HEK293 (cell line): Measurements from ENCODE around the gene MYLK.
"Not testable (repeated sequence)": the region's sequence is repeated elsewhere in the genome, so short reads cannot be mapped to it uniquely, and the experiment has no call there.

Source experiments
- CTCF ChIA-PET: fragments of 350-600 bp; formaldehyde crosslinking; extraction: SDS; loops from one replicate; lab custom pipeline; 2021; ENCODE audit warnings: antibody characterized with exemption; lab: Yijun Ruan, JAX
- POLR2A ChIA-PET: fragments of 300-600 bp; formaldehyde crosslinking; extraction: SDS; loops from one replicate; lab custom pipeline; 2020; ENCODE audit warnings: antibody characterized with exemption, inconsistent platforms; lab: Yijun Ruan, JAX
- H3K27ac ChIP-seq: fragments of 200-500 bp; sonication (Bioruptor generic); 2 replicates; pipeline ENCODE4 v1.5.1; 2014; ENCODE audit warnings: low read depth, low read length, control low read depth, inconsistent platforms; ENCODE audit errors: extremely low read depth
- H3K36me3 ChIP-seq, 2 experiments: fragments of 200-500 bp in 1 of 2; sonication (Bioruptor generic) in 1 of 2; 1 replicate in 1 of 2; 2 replicates in 1 of 2; pipeline ENCODE4 v1.5.1; 2014 to 2017; ENCODE audit warnings: inconsistent platforms in 2 of 2, low read length in 2 of 2; ENCODE audit not compliant: control insufficient read depth in 2 of 2, insufficient read depth in 1 of 2
- H3K4me1 ChIP-seq: fragments of 200-500 bp; sonication (Bioruptor generic); 2 replicates; pipeline ENCODE4 v1.5.1; 2014; ENCODE audit warnings: mild to moderate bottlenecking, low read length, inconsistent platforms; ENCODE audit not compliant: control insufficient read depth, insufficient read depth
- H3K4me3 ChIP-seq: 2 replicates; pipeline ENCODE4 v1.5.1; 2011; ENCODE audit warnings: low read depth, mild to moderate bottlenecking, control low read depth, low read length, moderate library complexity
- H3K9me3 ChIP-seq: fragments of 200-500 bp; sonication (Bioruptor generic); 2 replicates; pipeline ENCODE4 v1.5.1; 2014; ENCODE audit warnings: low read depth, low read length, inconsistent platforms; ENCODE audit not compliant: control insufficient read depth, insufficient read depth
- BCL11B ChIP-seq: fragments of 450-650 bp; formaldehyde crosslinking; IDR thresholded peaks from 2 replicates; pipeline ENCODE4 v1.5.1; 2016; ENCODE audit warnings: low read depth, missing biosample characterization, missing genetic modification characterization
- HOXD13 ChIP-seq: sonication (generic); formaldehyde crosslinking; IDR thresholded peaks from 2 replicates; pipeline ENCODE4 v1.8.0; 2022; ENCODE audit warnings: missing genetic modification reagents, borderline replicate concordance
- KLF9 ChIP-seq: fragments of 450-650 bp; formaldehyde crosslinking; IDR thresholded peaks from 2 replicates; pipeline ENCODE4 v1.5.1; 2016; ENCODE audit warnings: missing biosample characterization, missing genetic modification characterization, low read depth
- SETDB1 ChIP-seq: IDR thresholded peaks from one replicate; pipeline ENCODE4 v1.6.1; 2017; ENCODE audit warnings: mild to moderate bottlenecking, low read length, moderate library complexity, mixed read lengths; ENCODE audit not compliant: insufficient read length
- TRIM28 ChIP-seq: IDR thresholded peaks from 2 replicates; pipeline ENCODE4 v1.6.1; 2011; ENCODE audit warnings: low read length, control low read depth, borderline replicate concordance
- YY2 ChIP-seq: fragments of 450-650 bp; formaldehyde crosslinking; IDR thresholded peaks from 2 replicates; pipeline ENCODE4 v1.5.1; 2016; ENCODE audit warnings: missing biosample characterization, missing genetic modification characterization
- ZFP37 ChIP-seq: fragments of 450-650 bp; formaldehyde crosslinking; IDR thresholded peaks from 2 replicates; pipeline ENCODE4 v1.5.1; 2016; ENCODE audit warnings: missing biosample characterization, missing genetic modification characterization
- ZNF214 ChIP-seq: fragments of 450-650 bp; formaldehyde crosslinking; IDR thresholded peaks from 2 replicates; pipeline ENCODE4 v1.5.1; 2017; ENCODE audit warnings: missing biosample characterization, mild to moderate bottlenecking, missing genetic modification characterization, borderline replicate concordance
- ZNF266 ChIP-seq: fragments of 450-650 bp; formaldehyde crosslinking; IDR thresholded peaks from 2 replicates; pipeline ENCODE4 v1.5.1; 2016; ENCODE audit warnings: missing biosample characterization, missing genetic modification characterization, low read depth
- ZNF571 ChIP-seq: fragments of 450-650 bp; formaldehyde crosslinking; IDR thresholded peaks from 2 replicates; pipeline ENCODE4 v1.5.0; 2017; ENCODE audit warnings: missing biosample characterization, missing genetic modification characterization
- ZNF585B ChIP-seq: fragments of 450-650 bp; formaldehyde crosslinking; IDR thresholded peaks from 2 replicates; pipeline ENCODE4 v1.5.1; 2016; ENCODE audit warnings: missing biosample characterization, missing genetic modification characterization
- ZNF600 ChIP-seq: fragments of 450-650 bp; formaldehyde crosslinking; IDR thresholded peaks from 2 replicates; pipeline ENCODE4 v1.5.1; 2016; ENCODE audit warnings: missing biosample characterization, missing genetic modification characterization
- ZNF677 ChIP-seq: fragments of 450-650 bp; IDR thresholded peaks from 2 replicates; pipeline ENCODE4 v1.5.0; 2018; ENCODE audit warnings: missing biosample characterization, mild to moderate bottlenecking, missing genetic modification characterization, moderate library complexity
- ZNF777 ChIP-seq: fragments of 450-650 bp; formaldehyde crosslinking; IDR thresholded peaks from 2 replicates; pipeline ENCODE4 v1.5.1; 2017; ENCODE audit warnings: missing biosample characterization, missing genetic modification characterization, borderline replicate concordance
- TF ChIP-seq, protein P1 (sequence below): fragments of 450-650 bp; formaldehyde crosslinking; IDR thresholded peaks from 2 replicates; pipeline ENCODE4 v1.5.1; 2016; ENCODE audit warnings: missing biosample characterization, missing genetic modification characterization, borderline replicate concordance

Gene MYLK

GRCh38 chr3:123899300-123899865 lies 15.3 kb upstream of the MYLK start (continued):
- TF ChIP-seq ZNF266 (tag by site-specific recombination) (no peak), HOXD13 (no peak), ZNF777 (tag by site-specific recombination) (no peak), ZFP37 (no peak)

GRCh38 chr3:123893012-123893411 lies 8.9 kb upstream of the MYLK start:
- POLR2A ChIA-PET, result no interaction called here
- H3K36me3 ChIP-seq, result no peaks in the 10 kb centered on the region
- TF ChIP-seq ZNF214 (tag by site-specific recombination) (no peak), YY2 (tag by site-specific recombination) (no peak)
- TF ChIP-seq, all 188 proteins: peak for 0
- H3K27ac ChIP-seq, result no peak overlapping the region
- H3K4me3 ChIP-seq, result no peak overlapping the region
- CTCF ChIA-PET, result interaction anchor here (0.8 kb wide), 1 partner anchor 169 kb away, joined by 3 read pairs; no protein-coding TSS in a partner anchor
- H3K4me1 ChIP-seq, result no peaks in the 10 kb centered on the region
- H3K9me3 ChIP-seq, result no peaks in the 10 kb centered on the region

- Histone ChIP-seq H3K36me3 (no peaks in the 10 kb centered on the region), H3K9me3 (no peaks in the 10 kb centered on the region), H3K4me3 (no peak overlapping the region), H3K27ac (no peak overlapping the region), H3K4me1 (no peaks in the 10 kb centered on the region)
- TF ChIP-seq ZNF571 (tag by site-specific recombination), result no peak
- TF ChIP-seq SETDB1, result peak; percentile 83
- TF ChIP-seq ZNF585B (tag by site-specific recombination), result peak; percentile 90
- no peak for TF ChIP-seq ZNF600 (tag by site-specific recombination)
- TF ChIP-seq BCL11B (tag by site-specific recombination), result no peak
- no peak for TF ChIP-seq KLF9
- TF ChIP-seq, protein P1, sequence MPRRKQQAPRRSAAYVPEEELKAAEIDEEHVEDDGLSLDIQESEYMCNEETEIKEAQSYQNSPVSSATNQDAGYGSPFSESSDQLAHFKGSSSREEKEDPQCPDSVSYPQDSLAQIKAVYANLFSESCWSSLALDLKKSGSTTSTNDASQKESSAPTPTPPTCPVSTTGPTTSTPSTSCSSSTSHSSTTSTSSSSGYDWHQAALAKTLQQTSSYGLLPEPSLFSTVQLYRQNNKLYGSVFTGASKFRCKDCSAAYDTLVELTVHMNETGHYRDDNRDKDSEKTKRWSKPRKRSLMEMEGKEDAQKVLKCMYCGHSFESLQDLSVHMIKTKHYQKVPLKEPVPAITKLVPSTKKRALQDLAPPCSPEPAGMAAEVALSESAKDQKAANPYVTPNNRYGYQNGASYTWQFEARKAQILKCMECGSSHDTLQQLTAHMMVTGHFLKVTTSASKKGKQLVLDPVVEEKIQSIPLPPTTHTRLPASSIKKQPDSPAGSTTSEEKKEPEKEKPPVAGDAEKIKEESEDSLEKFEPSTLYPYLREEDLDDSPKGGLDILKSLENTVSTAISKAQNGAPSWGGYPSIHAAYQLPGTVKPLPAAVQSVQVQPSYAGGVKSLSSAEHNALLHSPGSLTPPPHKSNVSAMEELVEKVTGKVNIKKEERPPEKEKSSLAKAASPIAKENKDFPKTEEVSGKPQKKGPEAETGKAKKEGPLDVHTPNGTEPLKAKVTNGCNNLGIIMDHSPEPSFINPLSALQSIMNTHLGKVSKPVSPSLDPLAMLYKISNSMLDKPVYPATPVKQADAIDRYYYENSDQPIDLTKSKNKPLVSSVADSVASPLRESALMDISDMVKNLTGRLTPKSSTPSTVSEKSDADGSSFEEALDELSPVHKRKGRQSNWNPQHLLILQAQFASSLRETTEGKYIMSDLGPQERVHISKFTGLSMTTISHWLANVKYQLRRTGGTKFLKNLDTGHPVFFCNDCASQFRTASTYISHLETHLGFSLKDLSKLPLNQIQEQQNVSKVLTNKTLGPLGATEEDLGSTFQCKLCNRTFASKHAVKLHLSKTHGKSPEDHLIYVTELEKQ (tag by site-specific recombination), result no peak
- TF ChIP-seq ZNF677 (tag by site-specific recombination), result no peak
- peak; percentile 59; the same call in 1 of the 2 replicates for TF ChIP-seq TRIM28
- POLR2A ChIA-PET, result no interaction called here
- CTCF ChIA-PET, result no interaction called here
Observed at GRCh38 chr3:123892195-123892594, 8.1 kb upstream of the MYLK start.

DNA sequence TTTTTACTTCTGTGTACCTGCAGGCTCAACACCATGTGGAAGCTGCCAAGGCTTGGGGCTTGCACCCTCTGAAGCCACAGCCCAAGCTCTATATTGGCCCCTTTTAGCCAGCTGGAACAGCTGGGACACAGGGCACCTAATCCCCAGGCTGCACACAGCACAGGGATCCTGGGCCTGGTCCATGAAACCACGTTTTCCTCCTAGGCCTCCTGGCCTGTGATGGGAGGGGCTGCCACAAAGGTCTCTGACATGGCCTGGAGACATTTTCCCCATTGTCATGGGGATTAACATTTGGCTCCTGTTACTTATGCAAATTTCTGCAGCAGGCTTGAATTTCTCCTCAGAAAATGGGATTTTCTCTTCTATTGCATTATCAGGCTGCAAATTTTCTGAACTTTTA lies 6.9 kb upstream of the MYLK start:
- POLR2A ChIA-PET, result not testable (repeated sequence)
- peak; percentile 8; the same call in 1 of the 2 replicates for TF ChIP-seq ZNF585B (tag by site-specific recombination)

DNA sequence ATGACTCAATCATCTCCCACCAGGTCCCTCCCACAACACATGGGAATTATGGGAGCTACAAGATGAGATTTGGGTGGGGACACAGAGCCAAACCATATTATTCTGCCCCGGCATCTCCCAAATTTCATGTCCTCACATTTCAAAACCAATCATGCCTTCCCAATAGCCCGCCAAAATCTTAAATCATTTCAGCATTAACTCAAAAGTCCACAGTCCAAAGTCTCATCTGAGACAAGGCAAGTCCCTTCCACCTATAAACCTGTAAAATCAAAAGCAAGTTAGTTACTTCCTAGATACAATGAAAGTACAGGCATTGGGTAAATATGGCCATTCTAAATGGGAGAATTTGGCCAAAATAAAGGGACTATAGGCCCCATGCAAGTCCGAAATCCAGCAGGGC lies 6.0 kb upstream of the MYLK start:
- POLR2A ChIA-PET, CTCF ChIA-PET, H3K9me3 ChIP-seq, H3K4me3 ChIP-seq, H3K36me3 ChIP-seq, H3K4me1 ChIP-seq, H3K27ac ChIP-seq: not testable (repeated sequence)

More for the DNA sequence above, 6.9 kb upstream of the MYLK start:
- H3K4me1 ChIP-seq, H3K36me3 ChIP-seq, H3K27ac ChIP-seq, H3K4me3 ChIP-seq, CTCF ChIA-PET, H3K9me3 ChIP-seq: not testable (repeated sequence)
